ENCODE measurements around the gene IL1R2.

The IL1R2 gene

GRCh38 chr2:102024410-102024809 is 32.6 kb downstream of the IL1R2 start:
- no peak for DNase-seq

- DNase-seq, result no peak
Measured at GRCh38 chr2:102025016-102025501, 33.3 kb downstream of the IL1R2 start.

GRCh38 chr2:102025583-102026267 is 34.0 kb downstream of the IL1R2 start:
- DNase-seq, result no peak

DNA sequence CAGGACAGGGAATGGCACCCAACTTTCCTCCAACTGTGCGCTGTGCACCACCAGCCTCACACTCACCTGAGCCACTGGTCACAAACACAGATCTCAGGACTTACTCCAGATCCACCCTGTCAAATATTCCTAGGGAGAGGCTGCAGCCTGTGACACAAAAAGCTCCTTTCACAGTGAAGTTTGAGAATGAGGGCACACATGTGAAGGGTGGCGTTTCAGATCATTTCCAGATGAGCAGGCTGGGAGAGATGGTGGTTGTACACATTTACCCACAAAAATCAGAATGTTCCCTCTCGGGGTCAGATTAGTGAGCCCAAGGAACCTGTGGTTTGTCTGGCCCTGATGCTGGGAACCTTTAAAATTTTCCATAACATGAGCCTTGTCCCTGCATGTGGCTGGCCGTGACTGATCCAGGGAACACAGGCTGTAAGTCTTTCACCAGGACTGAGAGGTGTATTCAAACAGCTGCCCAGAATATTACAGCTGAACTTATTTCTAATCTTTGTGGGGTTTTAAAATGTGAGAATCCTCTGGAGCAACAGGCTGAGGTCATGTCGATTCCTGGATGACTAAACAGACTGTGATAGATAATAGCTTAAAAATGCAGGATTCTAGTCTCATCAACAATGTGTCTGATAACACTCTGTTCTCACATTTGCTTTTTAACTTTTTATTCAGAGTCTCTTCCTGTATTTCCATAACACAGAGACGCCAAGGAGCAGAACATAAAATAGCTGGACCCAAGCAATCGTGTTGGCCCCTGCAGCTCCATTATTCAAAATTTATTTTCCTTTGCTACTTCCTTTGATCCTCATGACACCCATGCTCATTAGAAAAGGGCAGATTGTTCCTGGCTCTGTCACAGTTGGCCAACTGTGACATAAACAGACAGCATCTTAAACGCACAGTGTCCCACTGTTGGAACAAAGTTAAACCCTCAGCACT is 35.5 kb downstream of the IL1R2 start:
- no peak for DNase-seq

DNA sequence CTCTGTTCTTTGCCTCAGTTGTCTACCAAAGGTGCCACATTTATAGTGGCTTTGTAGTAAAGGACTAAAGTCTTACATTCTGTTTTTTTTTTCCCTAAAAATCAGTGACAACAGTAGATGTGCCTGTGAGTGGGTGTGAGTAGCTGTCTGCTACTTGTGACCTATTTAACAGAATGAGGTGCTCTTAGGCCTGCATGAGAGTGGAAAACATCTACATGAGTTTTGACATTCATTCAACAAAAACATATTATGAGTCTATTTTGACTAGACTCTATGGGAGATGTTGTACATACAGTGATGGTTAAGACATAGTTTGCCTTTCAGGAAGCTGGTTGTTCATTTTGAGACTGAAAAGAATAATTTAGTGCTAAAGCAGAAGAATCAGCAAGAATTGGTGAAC is 36.7 kb downstream of the IL1R2 start:
- DNase-seq, result no peak

- no peak for DNase-seq
Measured at GRCh38 chr2:102029405-102029804, 37.6 kb downstream of the IL1R2 start.

GRCh38 chr2:102029952-102030351 is 38.2 kb downstream of the IL1R2 start:
- DNase-seq, result no peak

DNA sequence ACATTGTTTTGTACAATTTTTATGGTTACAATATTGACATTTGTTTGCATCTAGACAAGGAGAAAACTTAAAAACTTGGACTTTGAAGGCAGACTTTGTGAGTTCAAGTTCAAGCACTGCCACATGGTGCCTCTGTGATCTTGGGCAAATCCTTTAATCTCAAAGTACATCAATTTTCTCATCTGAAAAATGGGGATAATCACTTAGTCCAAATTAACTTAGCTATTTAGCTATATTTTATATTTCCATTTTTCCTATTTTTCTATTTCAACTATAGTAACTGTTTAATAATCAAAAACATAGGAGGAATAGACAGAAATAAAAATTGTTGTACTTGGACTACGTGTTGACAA is 38.7 kb downstream of the IL1R2 start:
- no peak for DNase-seq

GRCh38 chr2:102030855-102031527 is 39.2 kb downstream of the IL1R2 start:
- no peak for DNase-seq

- DNase-seq, result no peak
Measured at GRCh38 chr2:102032368-102033030, 40.7 kb downstream of the IL1R2 start.

GRCh38 chr2:102033031-102033749 is 41.4 kb downstream of the IL1R2 start:
- DNase-seq, result peak in 1 of 2 donors; percentile 25

- DNase-seq, result no peak
Measured at GRCh38 chr2:102033750-102034682, 42.3 kb downstream of the IL1R2 start.

DNA sequence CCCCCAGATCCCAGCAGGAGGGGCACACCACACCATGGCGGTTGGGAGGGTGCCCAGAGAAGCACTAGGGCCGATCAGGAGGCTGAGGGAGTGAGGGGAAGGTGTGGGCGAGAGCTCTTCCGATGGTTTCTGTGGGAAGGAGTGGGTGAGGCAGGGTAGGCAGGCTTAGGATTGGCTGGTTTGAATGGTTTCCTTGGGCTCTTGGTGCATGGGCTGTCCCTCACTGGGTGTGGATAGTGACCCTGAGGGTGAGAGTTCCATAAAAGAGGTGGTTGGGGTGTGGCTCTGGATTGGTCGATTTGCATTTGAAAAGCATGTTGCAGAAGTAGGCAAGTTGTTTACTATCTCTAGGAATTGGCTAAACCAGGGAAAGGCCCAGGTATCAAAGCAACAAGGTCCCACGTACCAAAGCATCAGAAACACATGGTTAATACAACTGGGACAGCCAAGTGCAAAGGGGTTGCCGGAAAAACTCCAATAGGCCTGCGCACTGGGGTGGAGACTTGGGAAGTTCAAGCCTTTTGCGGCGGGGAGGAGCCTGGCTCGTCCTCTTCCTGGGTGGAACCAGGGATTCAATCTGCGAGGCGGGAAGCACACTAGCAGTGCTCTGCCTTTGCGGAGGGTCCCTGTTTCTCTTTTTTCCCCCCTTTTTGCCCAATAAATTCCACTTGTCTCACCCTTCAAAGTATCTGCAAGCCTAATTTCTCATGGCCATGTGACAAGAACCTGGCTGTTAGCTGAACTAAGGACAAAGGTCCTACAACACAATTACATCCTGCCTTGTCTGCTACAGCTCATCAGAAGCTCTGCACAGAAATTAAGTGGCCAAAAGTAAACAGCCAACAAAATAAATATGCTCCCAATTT is 43.2 kb downstream of the IL1R2 start:
- DNase-seq, result no peak

DNA sequence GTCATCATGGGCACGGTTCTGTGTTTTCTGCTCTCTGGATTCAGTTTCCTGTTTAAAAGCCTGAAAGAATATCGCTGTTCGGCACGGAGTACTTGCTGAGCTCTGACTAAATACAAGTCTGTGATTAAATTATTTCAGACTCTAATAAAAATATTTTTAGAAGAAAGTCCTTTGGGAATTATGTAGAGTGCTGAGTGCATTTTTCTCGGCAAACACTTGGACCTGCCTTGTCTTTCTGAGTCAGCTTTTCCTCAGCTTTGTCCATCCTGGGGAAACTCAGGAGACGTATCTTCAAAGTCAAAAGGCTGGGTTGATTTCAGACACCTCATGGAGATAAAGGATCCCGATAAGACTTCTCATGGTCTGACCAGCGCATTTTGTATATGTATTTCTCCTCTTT is 45.9 kb downstream of the IL1R2 start:
- no peak for DNase-seq

- no peak for DNase-seq
Measured at GRCh38 chr2:102040229-102040628, 48.5 kb downstream of the IL1R2 start.

- no peak for DNase-seq
Measured at GRCh38 chr2:102041351-102041750, 49.6 kb downstream of the IL1R2 start.

GRCh38 chr2:102042196-102043081 is 50.7 kb downstream of the IL1R2 start:
- no peak for DNase-seq

DNA sequence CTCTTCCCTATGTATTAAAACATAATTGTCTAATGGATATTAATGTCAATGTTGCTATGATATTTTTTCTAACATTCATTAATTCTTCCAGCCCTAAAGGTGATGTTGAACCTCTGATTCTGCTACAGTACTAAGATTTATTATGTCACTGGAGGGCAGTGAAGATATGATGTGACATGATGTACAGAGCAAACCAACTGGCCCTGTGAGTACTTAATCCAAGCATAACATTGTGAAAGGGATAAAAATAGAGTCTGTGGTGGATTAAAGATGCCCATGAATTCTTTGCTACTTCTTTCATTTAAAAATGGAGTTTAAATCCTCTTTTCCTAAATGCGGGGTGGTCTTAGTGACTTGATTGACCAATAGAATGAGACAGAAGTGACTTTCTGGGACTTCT is 51.8 kb downstream of the IL1R2 start:
- no peak for DNase-seq
